Measurements from ENCODE around the gene HOXB3.
"Not testable (repeated sequence)": the region's sequence is repeated elsewhere in the genome, so short reads cannot be mapped to it uniquely, and the experiment has no call there.

The HOXB3 gene

GRCh38 chr17:48515925-48516900 is 73.8 kb downstream of the HOXB3 start:
- Mint-ChIP-seq H3K4me3 (no peak overlapping the region), H3K4me1 (peaks cover 32% of the 10 kb centered on the region), H3K9me3 (no peaks in the 10 kb centered on the region), H3K27ac (no peak overlapping the region), H3K27me3 (peaks cover 82% of the 10 kb centered on the region)
- ATAC-seq = no peak
- DNase-seq = no peak

GRCh38 chr17:48514477-48514876 is 75.6 kb downstream of the HOXB3 start:
- Mint-ChIP-seq H3K9me3 (no peaks in the 10 kb centered on the region), H3K27me3 (peaks cover 69% of the 10 kb centered on the region), H3K4me1 (peaks cover 43% of the 10 kb centered on the region)

GRCh38 chr17:48513666-48514455 is 76.2 kb downstream of the HOXB3 start:
- peaks cover 43% of the 10 kb centered on the region for H3K4me1 Mint-ChIP-seq
- peaks cover 69% of the 10 kb centered on the region for H3K27me3 Mint-ChIP-seq
- H3K9me3 Mint-ChIP-seq = no peaks in the 10 kb centered on the region
- H3K27ac Mint-ChIP-seq = no peak overlapping the region
- H3K4me3 Mint-ChIP-seq = no peak overlapping the region
- DNase-seq (no peak), ATAC-seq (no peak)

More at GRCh38 chr17:48514477-48514876, 75.6 kb downstream of the HOXB3 start:
- Mint-ChIP-seq H3K4me3 (no peak overlapping the region), H3K27ac (no peak overlapping the region)
- DNase-seq = no peak
- ATAC-seq = no peak

GRCh38 chr17:48513097-48513496 is 76.9 kb downstream of the HOXB3 start:
- Mint-ChIP-seq H3K9me3 (no peaks in the 10 kb centered on the region), H3K4me1 (peaks cover 43% of the 10 kb centered on the region), H3K27ac (peak overlapping the region; percentile 13 to 88), H3K27me3 (peaks cover 75% of the 10 kb centered on the region), H3K4me3 (peak overlapping the region; percentile 66 to 73)
- DNase-seq (peak in 1 of 2 donors; percentile 23), ATAC-seq (peak; percentile 70)

GRCh38 chr17:48510761-48511604 is 79.1 kb downstream of the HOXB3 start:
- ATAC-seq (peak; percentile 75), DNase-seq (peak; percentile 24 to 43)
- peaks cover 57% of the 10 kb centered on the region for H3K27me3 Mint-ChIP-seq
- peaks cover 47% of the 10 kb centered on the region for H3K4me1 Mint-ChIP-seq
- peak overlapping the region in 1 of 2 donors; percentile 52 for H3K27ac Mint-ChIP-seq
- H3K9me3 Mint-ChIP-seq = no peaks in the 10 kb centered on the region
- H3K4me3 Mint-ChIP-seq = peak overlapping the region; percentile 22 to 29

GRCh38 chr17:48510381-48510760 is 79.7 kb downstream of the HOXB3 start:
- Mint-ChIP-seq H3K4me3 (no peak overlapping the region), H3K27ac (no peak overlapping the region), H3K4me1 (peaks cover 53% of the 10 kb centered on the region), H3K27me3 (peaks cover 52% of the 10 kb centered on the region), H3K9me3 (no peaks in the 10 kb centered on the region)
- DNase-seq (no peak), ATAC-seq (no peak)

- not testable (repeated sequence) for H3K9me3 Mint-ChIP-seq, H3K27ac Mint-ChIP-seq, H3K4me3 Mint-ChIP-seq, ATAC-seq, DNase-seq
- Mint-ChIP-seq H3K27me3 (peaks cover 52% of the 10 kb centered on the region), H3K4me1 (peaks cover 58% of the 10 kb centered on the region)
These were observed 80.3 kb downstream of the HOXB3 start for GRCh38 chr17:48509708-48510107.

GRCh38 chr17:48506246-48506645 is 83.8 kb downstream of the HOXB3 start:
- Mint-ChIP-seq H3K4me3 (no peak overlapping the region), H3K27me3 (peaks cover 58% of the 10 kb centered on the region), H3K9me3 (no peaks in the 10 kb centered on the region), H3K4me1 (peaks cover 27% of the 10 kb centered on the region), H3K27ac (peak overlapping the region in 1 of 2 donors; percentile 49)
- ATAC-seq = no peak
- DNase-seq = no peak

GRCh38 chr17:48505788-48506187 is 84.3 kb downstream of the HOXB3 start:
- ATAC-seq = peak; percentile 99
- DNase-seq = peak; percentile 31 to 69
- Mint-ChIP-seq H3K4me1 (peaks cover 22% of the 10 kb centered on the region), H3K27me3 (peaks cover 62% of the 10 kb centered on the region), H3K9me3 (no peaks in the 10 kb centered on the region), H3K4me3 (no peak overlapping the region), H3K27ac (peak overlapping the region in 1 of 2 donors; percentile 49)

- Mint-ChIP-seq H3K27ac (no peak overlapping the region), H3K9me3 (no peaks in the 10 kb centered on the region), H3K27me3 (peaks cover 70% of the 10 kb centered on the region), H3K4me3 (no peak overlapping the region), H3K4me1 (peaks cover 16% of the 10 kb centered on the region)
- no peak for DNase-seq
- no peak for ATAC-seq
These were observed 85.1 kb downstream of the HOXB3 start for GRCh38 chr17:48504953-48505352.

GRCh38 chr17:48503747-48504146 is 86.3 kb downstream of the HOXB3 start:
- no peaks in the 10 kb centered on the region for H3K9me3 Mint-ChIP-seq
- peaks cover 68% of the 10 kb centered on the region for H3K27me3 Mint-ChIP-seq
- peaks cover 16% of the 10 kb centered on the region for H3K4me1 Mint-ChIP-seq
- H3K4me3 Mint-ChIP-seq = no peak overlapping the region
- H3K27ac Mint-ChIP-seq = no peak overlapping the region
- no peak for ATAC-seq
- no peak for DNase-seq

- no peak for DNase-seq
- Mint-ChIP-seq H3K27ac (no peak overlapping the region), H3K9me3 (no peaks in the 10 kb centered on the region), H3K27me3 (peaks cover 70% of the 10 kb centered on the region), H3K4me1 (peaks cover 16% of the 10 kb centered on the region), H3K4me3 (no peak overlapping the region)
- ATAC-seq = no peak
These were observed 87.1 kb downstream of the HOXB3 start for GRCh38 chr17:48502901-48503300.

- peak overlapping the region in 1 of 2 donors; percentile 28 for H3K27ac Mint-ChIP-seq
- peaks cover 76% of the 10 kb centered on the region for H3K27me3 Mint-ChIP-seq
- no peak for ATAC-seq
- H3K4me1 Mint-ChIP-seq = peaks cover 16% of the 10 kb centered on the region
- H3K9me3 Mint-ChIP-seq = no peaks in the 10 kb centered on the region
- no peak overlapping the region for H3K4me3 Mint-ChIP-seq
- no peak for DNase-seq
These were observed 87.7 kb downstream of the HOXB3 start for GRCh38 chr17:48502312-48502711.

GRCh38 chr17:48500435-48501426 is 89.3 kb downstream of the HOXB3 start:
- ATAC-seq (no peak), DNase-seq (no peak)

More at GRCh38 chr17:48500435-48501426, 89.3 kb downstream of the HOXB3 start:
- Mint-ChIP-seq H3K4me3 (no peak overlapping the region), H3K27me3 (peaks cover 76% of the 10 kb centered on the region), H3K9me3 (no peaks in the 10 kb centered on the region), H3K4me1 (peaks cover 9% of the 10 kb centered on the region), H3K27ac (peak overlapping the region in 1 of 2 donors; percentile 2)
